MM.1S (cell line): ENCODE measurements around the gene ABCC1.

ENCODE experiments used
- CTCF ChIP-seq: fragments of 300-600 bp; sonication (generic); IDR thresholded peaks from 2 replicates; pipeline ENCODE4 v1.5.1; 2016; ENCODE audit warnings: antibody characterized with exemption, low read length, mixed read lengths
- EZH2 ChIP-seq: fragments of 300-600 bp; sonication (generic); optimal IDR thresholded peaks from 2 replicates; pipeline ENCODE3; 2017; ENCODE audit warnings: low read depth, mild to moderate bottlenecking, antibody characterized with exemption, low read length, mixed read lengths
- EZH2phosphoT487 ChIP-seq: fragments of 300-600 bp; sonication (generic); IDR thresholded peaks from 2 replicates; pipeline ENCODE4 v1.6.1; 2018; ENCODE audit warnings: antibody characterized with exemption, low read length

- TF ChIP-seq EZH2 = no peak
- no peak for TF ChIP-seq CTCF
- TF ChIP-seq EZH2phosphoT487 = no peak
These were observed 175.0 kb downstream of the ABCC1 start for GRCh38 chr16:16124438-16124837.
